ENCODE measurements around the gene FAM170B.

The FAM170B gene

DNA sequence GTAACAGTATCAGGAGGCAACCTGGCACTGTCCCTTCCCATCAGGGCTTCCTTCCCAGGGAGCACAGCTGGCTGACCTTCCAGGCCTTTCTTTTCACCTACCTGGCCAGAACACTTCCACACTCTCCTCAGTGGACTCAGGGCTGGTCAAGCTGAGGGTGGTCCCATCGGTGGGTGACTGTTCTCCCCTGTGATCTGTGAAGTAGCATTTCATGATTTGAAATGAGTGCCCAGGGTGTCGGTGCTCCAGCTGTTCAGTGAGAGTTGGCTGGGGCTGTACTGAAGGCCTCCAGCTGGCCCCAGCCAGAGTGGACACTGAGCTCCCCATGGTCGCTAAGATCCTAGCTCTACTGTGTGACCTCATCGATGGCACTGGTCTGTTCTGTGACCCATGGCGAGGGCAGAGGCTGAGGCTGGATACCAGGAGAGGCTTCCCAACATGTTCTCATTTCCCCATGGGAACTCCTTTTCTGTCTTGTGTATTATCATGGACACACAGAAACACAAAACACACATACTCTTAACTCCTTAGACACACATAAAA is at the start of gene FAM170B:
Gene FAM170B (minus strand): TSS at position 316 of the 543 bp plus-strand sequence. CDS start 103 bp downstream, at position 213.
- no peak for DNase-seq

DNA sequence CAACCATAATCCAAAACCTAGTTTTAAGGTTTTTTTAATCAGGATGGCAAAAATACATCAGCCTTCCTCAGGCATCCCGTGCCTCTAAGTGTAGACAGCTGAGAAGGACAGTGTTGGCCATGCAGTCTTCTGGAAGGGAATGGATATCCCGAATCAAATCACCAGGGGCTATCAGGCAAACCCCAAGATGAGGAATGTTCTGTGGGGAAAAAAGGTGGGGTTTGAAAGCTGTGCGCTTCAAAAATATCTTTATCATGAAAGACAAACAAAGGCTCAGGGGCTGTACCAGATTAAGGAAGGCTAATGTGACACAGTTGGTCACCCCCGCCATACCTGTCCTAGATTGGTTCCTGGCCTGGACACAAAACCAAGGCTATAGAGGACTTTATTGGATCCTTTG is 49.0 kb upstream of the FAM170B start:
- no peak for DNase-seq

DNA sequence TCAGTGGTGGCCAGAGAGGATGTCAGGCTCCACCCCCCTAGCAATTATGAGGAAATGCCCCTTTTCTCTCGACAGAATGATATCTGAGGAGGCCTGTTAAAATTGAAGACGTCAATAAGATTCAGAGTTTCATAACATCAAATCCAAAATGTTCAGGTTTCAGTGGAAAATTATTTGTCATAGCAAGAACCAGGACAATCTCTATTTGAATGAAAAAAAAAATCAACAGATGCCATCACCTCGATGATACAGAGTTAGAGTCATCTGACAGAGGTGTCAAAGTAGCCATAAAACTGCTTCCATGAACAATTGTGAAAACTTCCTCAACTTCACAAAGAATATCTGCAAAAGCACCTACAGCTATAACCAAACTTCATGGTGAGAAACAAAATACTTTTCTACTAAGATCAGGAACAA is 46.6 kb upstream of the FAM170B start:
- DNase-seq: no peak

DNA sequence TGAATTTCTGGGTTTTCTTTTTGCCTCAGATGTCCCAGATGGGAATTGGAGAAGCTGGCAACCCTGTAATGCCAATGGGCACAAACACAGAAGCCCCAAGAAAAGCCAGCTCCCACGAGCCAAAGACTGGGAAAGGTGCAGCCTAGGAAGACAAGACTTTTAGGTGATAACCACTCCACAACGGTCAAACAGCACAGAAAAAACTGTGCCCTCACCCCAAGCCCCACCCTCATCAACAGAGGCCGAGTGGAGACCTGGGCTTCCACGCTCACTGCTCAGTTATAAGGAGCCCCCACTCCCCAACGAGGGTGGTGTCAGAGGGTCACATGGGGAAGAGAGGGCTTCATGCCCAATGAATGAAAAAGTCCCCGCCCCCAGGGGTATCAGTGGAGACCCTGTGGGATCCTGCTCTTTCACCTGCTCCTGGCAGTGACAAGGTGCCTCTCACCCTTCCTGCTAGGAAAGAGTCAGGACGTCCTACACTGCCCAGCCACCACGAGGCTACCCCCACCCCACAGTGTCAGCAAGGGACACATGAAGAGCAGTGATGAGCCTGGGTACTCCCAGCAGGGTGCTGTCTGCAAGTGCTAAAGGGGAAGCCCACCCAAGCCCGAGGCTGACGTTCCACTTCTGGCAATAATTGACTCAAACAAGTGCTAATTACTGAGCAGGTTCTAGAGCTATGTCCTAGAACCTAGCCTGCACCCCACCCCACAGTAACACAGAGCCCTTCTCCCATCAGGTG is 46.0 kb upstream of the FAM170B start:
- no peak for DNase-seq

DNA sequence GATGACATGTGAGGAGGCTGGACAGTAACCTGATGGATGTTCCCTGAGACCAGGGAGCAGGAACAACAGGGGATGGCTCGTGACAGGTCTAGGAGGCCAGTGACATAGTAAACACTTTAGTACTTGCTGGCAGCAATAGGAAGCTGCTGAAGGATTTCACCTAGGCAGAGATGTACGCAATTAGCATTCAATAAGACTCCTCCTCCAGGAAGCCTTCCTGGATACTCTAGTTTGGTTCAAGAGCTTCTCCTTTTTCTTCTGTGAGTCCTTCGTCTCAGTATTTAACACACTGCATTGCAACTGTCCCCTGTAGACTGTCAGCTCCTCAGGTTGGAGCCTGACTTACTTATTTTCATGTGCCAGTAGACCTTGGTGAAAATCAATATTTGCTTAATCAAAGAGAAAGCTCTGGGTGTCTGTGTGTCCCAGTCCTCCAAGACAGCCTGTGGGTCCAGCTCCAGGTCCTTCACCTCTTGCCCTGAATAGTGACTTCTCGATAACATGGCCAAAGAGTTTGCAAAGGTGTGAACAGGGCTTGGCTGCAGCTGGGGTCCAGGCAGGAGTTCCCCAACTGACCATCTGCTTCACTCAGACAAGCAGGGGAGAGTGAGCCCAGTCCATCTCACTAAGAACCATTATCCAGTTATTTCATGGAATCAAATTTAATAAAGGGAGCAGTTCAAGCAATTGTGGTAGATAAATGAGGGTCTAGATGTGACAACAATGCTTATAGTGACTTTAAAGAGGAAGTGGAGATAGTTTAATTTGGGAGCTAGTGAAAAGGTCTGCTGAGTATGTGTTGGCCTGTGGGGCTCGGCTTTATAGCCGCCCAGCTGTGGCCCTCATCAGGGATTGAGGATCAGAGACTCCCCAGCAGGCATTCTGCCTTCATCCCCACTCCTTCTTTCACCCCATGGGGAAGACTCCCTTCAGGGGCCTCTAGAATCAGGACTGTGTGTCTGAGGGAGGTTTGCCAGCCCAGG is 45.0 kb upstream of the FAM170B start:
- no peak for DNase-seq

DNA sequence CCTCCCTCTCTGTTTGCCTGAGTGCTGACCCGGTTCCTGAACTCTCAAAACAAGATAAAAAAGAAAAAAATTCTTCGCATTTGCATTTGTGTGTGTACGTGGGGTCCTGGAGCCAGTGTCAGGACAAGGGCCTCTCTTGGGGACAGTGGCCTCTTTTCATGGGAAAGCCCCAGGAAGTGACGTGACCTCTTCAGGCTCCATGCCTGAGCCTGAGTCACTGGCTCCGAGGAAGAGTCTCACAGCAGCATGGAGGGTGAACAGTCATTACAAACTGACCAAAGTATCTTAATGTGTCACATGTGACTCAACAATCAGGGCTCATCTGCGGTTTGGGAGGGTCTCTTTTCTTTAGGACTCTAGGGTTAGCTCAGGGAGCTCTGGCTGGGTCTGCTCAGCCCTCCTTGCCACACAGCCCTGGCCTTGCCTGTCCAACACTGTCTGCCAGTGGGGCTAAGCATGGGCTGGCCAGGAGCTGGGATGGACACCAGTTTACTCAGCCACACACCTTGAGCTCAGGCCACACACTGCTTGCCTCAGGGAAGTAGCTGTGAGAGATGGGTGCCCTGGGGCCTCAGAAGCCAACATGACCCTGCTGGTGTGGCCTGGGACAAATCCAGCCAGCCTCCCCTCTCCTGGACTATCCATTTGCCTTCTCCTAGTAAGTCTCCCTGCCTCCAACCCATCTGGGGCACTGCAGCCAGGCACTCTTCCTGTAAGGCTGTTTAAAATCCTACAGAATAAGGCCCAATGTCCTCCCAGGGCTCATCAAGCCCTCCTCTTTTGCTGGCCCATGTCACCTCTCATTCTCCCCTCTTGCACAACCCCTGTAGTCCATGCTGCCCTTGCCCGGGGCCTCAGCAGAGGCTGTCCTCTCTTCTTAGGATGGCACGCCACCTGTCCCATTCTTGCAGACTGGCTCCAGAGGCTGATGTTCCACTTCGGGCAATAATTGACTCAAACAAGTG is 43.9 kb upstream of the FAM170B start:
- no peak for DNase-seq

DNA sequence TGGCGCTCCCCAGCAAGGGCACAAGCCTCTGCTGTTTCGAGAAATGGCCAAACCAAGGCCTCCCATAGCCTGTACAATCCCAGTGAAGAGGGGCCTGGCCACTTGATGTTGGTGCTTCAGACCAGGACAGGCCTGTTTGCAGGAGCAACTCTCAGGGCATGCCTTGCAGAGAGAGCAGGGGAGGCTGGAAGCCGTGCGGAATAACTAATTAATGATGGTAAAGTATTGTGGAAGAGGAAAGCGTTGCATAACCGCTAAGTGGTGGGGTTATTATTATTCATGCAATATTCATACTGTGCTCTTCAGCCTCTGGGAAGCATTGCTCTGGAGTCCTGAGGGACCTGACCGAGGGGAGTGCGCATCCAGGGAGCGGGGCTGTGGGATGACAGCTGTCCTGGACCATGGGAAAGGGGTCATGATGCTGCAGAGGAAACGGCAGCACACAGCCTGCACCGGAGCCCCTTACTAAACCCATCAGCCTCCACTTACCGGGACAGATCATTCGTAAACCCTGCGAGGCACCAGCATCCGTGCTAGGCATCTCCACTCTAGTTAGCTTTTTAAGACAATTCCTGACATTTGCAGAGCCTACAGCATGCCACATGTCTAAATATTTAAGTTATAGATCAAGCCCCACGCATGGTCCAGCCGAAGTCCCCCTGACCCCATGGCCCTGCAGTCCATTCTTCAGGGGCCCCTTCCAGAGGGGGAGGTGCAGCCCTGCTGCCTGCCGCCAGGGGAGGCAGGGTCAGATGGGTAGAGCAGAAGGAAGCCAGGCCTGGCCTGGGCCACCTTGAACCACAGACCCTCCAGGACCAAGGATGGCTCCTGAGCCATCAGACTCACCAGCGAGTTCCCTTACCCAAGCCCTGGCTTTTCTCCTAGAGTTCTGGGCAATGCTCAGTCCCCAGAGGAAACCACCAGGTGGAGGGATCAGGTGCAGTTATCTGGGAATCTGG is 42.8 kb upstream of the FAM170B start:
- DNase-seq: no peak

DNA sequence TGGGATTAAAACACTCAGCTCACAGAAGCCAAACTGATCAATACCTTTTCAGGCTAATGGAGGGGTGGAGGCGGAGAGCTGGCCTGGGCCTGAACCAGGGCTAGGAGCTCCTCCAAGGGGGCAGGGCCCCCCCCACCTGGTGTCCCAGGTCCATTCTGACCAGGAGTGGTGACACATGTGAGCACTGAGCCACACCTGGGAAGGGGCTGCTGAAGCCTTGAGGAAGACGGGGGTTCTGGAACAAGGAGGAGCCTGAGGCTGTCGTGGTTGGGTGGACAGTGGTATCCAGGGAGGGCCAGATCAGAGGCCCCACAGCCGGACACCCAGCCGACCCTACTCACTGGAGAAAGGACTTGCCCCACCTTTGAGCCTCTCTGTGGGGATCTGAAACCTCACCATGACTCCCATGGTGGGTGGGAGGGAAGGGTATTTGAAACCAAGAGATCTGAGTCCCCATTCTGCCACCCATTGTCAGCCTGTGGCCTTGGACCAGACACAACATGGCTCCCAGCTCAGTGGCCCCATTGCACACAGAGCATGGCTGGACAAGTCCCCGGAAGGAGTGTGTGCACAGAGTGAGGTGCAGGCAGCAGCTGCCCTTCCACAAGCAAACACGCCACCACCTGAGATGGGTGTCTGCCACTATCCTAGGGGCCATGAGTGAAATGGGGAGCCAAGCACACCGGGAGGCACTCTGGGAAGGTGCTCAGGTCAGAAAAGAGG is 41.9 kb upstream of the FAM170B start:
- no peak for DNase-seq

DNA sequence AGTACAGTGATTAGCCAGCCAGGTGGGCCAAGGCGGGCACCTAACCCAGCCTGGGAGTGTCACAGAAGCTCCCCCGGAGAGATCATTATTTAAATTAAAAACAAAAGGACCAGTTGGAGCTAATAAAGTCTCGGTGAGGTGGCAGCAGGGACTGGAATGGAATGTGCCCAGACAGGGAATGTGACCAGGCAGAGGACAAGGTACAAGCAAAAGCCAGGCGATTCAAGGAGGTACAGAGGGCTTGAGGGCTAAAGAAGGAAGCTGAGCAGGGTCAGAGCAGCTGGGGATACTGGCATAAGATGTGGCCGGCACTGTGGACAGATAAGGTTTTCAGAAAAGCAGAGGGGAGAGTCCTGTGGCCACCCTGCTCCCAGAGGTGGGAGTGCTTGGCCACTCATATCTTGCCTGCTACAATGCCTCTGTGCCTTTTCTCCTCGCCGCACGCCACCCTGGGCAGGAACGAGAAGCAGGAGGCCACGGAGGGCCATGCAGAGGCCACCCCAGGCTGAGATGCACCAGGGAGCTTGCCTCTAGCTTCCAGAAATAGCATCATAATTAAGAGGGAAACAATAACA is 41.2 kb upstream of the FAM170B start:
- no peak for DNase-seq

DNA sequence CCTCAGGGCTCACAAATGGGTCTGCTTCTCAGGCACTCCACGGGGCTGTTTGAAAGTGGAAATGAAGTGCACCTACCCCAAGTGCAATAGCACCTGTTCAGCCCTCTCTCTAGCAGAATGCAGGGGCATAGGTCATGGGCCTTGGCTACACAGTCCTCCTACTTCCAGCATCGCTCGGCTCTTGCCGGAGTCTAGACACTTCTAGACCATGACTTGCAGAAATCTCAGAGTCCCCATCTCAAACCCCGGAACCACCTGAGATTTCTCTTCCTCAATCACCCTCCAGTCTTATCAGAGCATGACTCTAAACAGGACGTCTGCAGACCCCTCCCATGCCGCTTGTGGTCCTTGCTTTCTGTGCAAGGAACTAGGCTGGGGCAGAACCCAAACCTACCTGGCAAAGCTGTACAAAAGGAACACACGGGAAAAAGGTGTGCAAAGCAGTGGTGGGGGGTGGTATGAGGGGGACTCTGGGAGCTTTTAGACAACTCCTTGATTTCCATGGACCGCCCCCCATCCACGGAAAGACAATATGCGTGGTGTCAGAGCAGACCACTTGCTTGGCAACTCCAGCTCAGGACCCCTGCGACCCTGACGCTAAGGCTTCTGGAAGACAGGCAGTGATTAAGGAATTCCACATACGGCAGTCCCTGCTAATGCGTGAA is 40.6 kb upstream of the FAM170B start:
- DNase-seq: no peak

DNA sequence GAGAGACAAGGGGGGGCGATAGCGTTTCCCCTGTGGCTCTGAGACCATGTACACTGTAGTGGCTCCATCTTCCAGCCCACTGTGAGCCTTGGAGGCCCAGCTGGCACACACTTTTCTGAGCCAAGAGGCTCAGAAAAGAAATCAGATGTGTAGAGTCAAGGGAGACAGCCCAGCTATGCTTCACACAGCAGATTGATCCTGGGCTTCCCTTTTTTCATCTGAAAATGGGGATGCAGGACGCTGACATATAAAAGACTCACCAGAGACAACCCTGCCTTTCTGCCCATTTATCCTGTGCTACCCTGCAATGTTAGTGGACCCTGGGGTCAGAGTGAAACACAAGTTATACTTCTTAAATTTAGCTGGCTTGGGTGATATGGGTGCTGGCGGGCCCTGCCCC is 40.0 kb upstream of the FAM170B start:
- DNase-seq: no peak

DNA sequence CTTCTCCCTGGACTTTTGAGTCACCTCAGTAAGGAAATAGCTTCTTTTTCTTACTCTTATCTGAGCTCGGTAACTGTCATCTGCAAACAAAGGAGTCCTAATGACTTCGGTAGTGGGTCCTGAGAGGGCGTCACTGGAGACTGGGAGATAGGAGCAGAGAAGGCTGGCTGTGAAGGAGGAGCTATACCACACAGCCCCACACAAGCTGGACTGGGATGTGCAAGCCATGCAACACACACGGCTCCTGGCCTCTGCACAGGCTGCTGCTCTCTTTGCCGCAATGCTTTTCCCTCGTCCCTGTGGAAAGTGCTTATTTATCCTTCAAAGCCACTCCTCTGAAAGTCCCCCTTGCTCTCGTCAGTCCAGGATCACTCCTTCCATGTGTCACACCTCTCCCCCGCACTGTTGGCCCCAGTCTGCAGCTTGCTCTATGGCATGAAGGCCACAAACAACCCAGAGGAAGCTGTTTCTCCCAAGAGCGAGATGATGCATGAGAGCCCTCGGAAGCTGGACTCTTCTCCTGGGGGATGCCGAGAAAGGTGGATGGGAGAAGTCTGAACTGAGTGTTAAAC is 39.5 kb upstream of the FAM170B start:
- DNase-seq: no peak

DNA sequence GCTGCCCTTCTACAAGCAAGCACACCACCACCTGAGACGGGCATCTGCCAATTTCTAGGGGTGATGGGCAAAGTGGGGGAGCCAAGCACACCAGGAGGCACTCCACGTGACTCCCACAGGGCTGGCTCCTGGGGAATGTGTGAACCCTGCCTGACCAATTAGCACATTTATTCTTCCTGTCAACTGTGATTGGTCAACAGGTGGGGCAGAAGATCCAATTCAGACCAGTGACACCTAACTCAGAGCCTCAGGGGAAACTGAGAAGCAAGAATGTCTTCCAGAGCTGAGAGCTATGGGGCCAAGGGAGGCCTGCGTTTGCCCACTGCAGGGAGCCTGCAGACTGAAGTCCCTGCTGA is 38.9 kb upstream of the FAM170B start:
- no peak for DNase-seq

DNA sequence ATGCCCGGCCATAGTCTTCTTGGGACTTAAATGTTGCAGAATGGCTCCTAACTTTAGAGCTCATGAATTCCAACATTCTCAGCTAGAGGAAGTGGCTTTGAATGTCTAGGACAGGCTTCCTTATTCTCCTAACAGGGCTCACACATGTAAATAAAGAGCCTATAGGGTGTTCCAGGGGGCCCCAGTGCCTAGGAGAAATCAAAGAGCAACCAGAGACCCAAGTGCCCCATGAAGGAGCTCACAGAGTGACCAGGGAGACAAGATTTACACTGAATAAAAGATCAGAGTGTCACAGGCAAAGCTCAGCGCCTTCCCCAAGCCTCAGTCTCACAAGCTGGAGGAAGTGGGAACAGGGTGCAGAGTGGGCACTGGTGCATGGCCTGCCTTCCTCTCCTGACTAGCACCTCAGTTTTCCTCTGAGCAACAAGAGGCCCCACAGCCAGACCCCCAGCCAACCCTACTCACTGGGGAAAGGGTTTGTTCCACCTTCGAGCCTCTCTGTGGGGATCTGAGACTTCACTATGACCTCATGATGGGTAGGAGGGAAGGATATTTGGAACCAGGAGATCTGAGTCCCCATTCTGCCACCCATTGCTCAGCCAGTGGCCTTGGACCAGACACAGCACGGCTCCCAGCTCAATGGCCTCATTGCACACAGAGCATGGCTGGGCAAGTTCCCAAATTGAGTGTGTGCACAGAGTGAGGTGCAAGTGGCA is 38.4 kb upstream of the FAM170B start:
- no peak for DNase-seq

DNA sequence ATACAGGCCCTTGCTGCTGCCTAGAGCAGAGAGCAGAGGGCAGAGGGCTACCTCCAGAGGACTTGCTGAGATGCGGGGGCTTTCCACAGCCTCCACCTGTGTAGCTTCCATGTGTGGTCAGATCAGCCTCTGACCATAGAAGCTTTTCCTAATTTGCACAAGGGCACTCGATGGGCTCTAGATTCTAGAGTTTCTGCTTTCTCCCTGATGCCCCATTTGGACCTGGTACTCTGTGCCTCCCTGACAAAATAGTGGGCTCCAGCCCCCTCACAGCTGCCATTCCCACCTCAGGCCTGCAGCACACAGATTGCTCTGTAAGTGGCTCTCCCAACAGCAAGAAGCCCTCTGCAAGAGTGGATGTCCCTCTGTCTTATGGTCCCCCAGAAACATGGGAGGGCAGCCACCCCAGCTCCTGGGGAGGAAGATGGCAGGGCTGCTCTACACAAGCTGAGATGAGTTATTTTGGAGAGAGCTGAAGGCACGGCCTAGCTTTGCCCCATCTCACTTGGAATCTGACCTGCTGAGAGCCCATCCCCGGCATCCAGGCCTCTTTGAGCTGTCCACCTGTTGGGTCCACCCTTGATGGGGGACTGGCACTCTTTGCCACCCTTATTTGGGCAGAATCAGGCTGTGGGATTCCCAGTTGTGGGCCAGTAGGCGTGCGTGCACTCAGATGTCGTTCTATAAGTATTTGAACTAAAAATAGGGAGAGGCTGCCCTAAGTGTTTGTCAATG is 37.7 kb upstream of the FAM170B start:
- DNase-seq: no peak

DNA sequence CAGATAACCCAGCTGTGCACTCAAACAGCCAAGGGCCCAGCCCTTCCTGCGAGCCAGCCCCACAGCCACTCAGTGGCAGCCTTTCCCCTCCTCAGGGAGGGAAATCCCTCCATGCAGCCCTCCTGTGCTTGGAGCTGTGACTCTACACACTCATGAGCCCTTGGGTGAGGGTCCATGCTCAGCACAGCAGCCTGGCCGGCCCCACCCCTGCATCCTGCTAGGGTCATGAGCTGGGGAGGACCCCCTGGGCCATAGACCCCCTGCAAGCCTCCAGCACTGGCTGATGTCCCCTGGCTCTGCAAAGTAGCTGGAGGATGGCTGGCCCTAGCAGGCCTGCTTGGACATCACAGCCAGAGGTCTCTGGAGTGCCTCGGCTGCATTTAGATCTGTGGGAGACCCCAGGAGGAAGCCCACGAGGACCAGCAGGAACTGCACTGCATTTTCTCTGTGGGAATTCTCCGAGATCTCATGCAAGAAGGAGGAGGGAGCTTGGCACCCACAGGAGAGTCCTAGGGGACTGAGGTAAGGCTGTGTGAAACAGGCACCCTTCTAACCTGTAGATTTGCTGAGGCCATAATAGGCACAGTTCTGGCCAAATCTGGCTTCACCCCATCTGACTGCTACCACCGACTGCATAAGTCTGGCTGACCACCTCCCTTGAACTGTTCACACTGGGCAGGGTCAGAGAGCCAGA is 37.0 kb upstream of the FAM170B start:
- no peak for DNase-seq

DNA sequence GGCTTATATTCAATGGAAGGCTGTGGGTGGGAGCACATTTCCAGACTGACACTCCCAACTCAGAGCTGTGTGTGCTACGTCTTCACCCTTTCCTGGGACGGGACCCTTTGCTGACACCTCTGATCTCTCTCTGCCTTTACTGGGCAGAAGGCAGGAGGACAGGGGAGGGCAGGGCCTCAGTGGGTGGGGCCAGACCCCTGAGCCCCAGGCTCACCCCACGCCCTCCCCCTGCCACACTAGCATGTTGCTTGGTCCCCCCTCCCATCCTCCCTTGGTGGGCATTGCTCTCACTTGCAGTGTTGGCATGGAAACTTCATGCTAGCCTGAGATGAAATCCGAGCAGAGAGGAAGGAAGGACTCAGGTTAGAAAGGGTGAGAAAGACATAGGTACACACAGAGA is 36.0 kb upstream of the FAM170B start:
- no peak for DNase-seq

Measured in SIG-M5 (cell line).